Measurements from ENCODE around the gene JPT2.

Gene JPT2

DNA sequence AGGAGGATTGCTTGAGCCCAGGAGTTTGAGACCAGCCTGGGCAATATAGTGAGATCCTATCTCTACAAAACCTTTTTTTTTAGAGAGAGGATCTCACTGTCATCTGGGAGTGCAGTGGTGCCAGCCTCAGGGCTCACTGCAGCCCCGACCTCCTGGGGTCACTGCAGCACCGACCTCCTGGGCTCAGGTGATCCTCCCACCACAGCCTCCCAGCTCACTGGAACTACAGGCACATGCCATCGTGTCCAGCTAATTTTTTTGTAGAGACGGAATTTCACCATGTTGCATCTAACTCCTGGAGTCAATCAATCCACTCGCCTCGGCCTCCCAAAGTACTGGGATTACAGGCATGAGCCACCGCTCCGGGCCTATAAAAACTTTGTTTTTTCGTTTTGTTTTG is 43.3 kb downstream of the JPT2 start:
- H3K27me3 ChIP-seq (ENCODE audit: control insufficient read depth, low read length), result no peaks in the 10 kb centered on the region
- no peak for TF ChIP-seq EZH2phosphoT487 (IDR thresholded peaks at IDR 0.05; ENCODE audit: borderline replicate concordance, low read length)
- TF ChIP-seq, protein P1, sequence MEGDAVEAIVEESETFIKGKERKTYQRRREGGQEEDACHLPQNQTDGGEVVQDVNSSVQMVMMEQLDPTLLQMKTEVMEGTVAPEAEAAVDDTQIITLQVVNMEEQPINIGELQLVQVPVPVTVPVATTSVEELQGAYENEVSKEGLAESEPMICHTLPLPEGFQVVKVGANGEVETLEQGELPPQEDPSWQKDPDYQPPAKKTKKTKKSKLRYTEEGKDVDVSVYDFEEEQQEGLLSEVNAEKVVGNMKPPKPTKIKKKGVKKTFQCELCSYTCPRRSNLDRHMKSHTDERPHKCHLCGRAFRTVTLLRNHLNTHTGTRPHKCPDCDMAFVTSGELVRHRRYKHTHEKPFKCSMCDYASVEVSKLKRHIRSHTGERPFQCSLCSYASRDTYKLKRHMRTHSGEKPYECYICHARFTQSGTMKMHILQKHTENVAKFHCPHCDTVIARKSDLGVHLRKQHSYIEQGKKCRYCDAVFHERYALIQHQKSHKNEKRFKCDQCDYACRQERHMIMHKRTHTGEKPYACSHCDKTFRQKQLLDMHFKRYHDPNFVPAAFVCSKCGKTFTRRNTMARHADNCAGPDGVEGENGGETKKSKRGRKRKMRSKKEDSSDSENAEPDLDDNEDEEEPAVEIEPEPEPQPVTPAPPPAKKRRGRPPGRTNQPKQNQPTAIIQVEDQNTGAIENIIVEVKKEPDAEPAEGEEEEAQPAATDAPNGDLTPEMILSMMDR (IDR thresholded peaks at IDR 0.05; ENCODE audit: low read depth, low read length, poor library complexity, severe bottlenecking), result no peak
- peak overlapping the region; percentile 46; the same call in 1 of the 2 replicates for H3K4me2 ChIP-seq (ENCODE audit: low read length)
- peaks cover 14% of the 10 kb centered on the region for H3F3A ChIP-seq (ENCODE audit: control insufficient read depth, insufficient read depth)
- no peaks in the 10 kb centered on the region for H3K9me3 ChIP-seq (ENCODE audit: control insufficient read depth, insufficient read depth, low read length)
- no peaks in the 10 kb centered on the region for H3K9me2 ChIP-seq (replicated peaks; ENCODE audit: control insufficient read depth, low read length)
- H3K27ac ChIP-seq (ENCODE audit: low read depth, low read length), result no peak overlapping the region
- peaks cover 99% of the 10 kb centered on the region for H3K4me1 ChIP-seq (ENCODE audit: control insufficient read depth, low read length)
- H3K36me3 ChIP-seq (ENCODE audit: control insufficient read depth, low read length), result peaks cover 33% of the 10 kb centered on the region
- H4K20me1 ChIP-seq (ENCODE audit: control insufficient read depth, insufficient read depth, low read depth, low read length), result no peaks in the 10 kb centered on the region
- H3K4me3 ChIP-seq (ENCODE audit: low read length), result no peak overlapping the region
- H3K79me2 ChIP-seq (ENCODE audit: control insufficient read depth, low read length), result peaks cover 94% of the 10 kb centered on the region

DNA sequence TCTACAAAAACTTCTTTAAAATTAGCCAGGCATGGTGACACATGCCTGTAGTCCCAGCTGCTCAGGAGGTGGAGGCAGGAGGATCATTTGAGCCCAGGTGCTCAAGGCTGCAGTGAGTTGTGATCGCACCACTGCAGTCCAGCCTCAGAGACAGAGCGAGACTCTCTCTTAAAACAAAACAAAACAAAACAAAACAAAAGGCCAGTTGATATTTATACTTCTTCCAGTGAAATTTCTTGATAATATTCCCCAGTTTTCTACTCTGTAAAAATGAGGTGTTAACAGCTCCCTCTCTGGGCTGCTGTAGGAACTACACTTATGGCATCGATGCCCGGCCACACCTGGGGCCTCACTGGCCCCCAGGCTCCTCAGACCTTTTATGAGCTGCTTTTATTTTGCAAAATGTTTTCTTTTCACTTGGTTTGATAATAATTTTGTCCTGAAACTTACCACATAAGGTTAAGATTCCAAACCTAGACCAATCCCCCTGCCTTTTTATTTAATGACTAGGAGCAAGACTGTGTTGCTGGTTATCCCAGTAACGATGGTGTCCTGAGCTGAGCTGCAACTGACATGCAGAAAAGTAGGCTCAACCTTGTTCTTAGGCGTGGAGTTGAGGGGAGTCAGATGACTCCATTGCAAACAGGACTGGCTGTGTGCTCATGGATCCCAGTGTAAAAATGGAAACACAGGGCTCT is 45.5 kb downstream of the JPT2 start:
- no peaks in the 10 kb centered on the region for H4K20me1 ChIP-seq (ENCODE audit: control insufficient read depth, insufficient read depth, low read depth, low read length)
- TF ChIP-seq, protein P1 (IDR thresholded peaks at IDR 0.05; ENCODE audit: low read depth, low read length, poor library complexity, severe bottlenecking), result peak; percentile 78
- TF ChIP-seq EZH2phosphoT487 (IDR thresholded peaks at IDR 0.05; ENCODE audit: borderline replicate concordance, low read length), result no peak
- H3F3A ChIP-seq (ENCODE audit: control insufficient read depth, insufficient read depth), result peaks cover 9% of the 10 kb centered on the region
- peak overlapping the region; percentile 41 for H3K4me2 ChIP-seq (ENCODE audit: low read length)
- peak overlapping the region; percentile 67 for H3K27ac ChIP-seq (ENCODE audit: low read depth, low read length)
- peak overlapping the region; percentile 8 for H3K4me3 ChIP-seq (ENCODE audit: low read length)
- no peaks in the 10 kb centered on the region for H3K9me2 ChIP-seq (replicated peaks; ENCODE audit: control insufficient read depth, low read length)
- peaks cover 91% of the 10 kb centered on the region for H3K79me2 ChIP-seq (ENCODE audit: control insufficient read depth, low read length)
- H3K36me3 ChIP-seq (ENCODE audit: control insufficient read depth, low read length), result peaks cover 47% of the 10 kb centered on the region
- H3K27me3 ChIP-seq (ENCODE audit: control insufficient read depth, low read length), result no peaks in the 10 kb centered on the region
- no peaks in the 10 kb centered on the region for H3K9me3 ChIP-seq (ENCODE audit: control insufficient read depth, insufficient read depth, low read length)
- H3K4me1 ChIP-seq (ENCODE audit: control insufficient read depth, low read length), result peaks cover 78% of the 10 kb centered on the region

DNA sequence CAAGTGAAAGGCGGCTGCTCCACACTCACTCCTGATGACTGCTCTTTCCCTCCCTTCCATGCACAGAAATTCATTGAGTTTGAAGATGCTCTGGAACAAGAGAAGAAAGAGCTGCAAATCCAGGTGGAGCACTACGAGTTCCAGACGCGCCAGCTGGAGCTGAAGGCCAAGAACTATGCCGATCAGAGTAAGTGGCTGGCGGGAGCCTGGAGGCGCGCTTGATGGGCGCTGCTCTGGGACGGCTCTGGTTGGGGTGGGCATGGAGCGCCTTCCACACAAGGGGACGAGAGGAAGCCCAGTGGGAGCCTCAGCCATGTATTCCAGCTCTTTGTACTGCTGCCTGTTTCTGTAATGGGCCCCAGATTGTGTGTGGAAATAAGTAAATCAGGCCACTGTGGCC is 46.4 kb downstream of the JPT2 start:
- Histone ChIP-seq H3F3A (ENCODE audit: control insufficient read depth, insufficient read depth) (peaks cover 4% of the 10 kb centered on the region), H3K4me2 (ENCODE audit: low read length) (peak overlapping the region; percentile 41), H3K36me3 (ENCODE audit: control insufficient read depth, low read length) (peaks cover 53% of the 10 kb centered on the region), H4K20me1 (ENCODE audit: control insufficient read depth, insufficient read depth, low read depth, low read length) (no peaks in the 10 kb centered on the region), H3K27ac (ENCODE audit: low read depth, low read length) (peak overlapping the region; percentile 67), H3K27me3 (ENCODE audit: control insufficient read depth, low read length) (no peaks in the 10 kb centered on the region), H3K79me2 (ENCODE audit: control insufficient read depth, low read length) (peaks cover 87% of the 10 kb centered on the region), H3K4me1 (ENCODE audit: control insufficient read depth, low read length) (peaks cover 69% of the 10 kb centered on the region), H3K9me2 (replicated peaks; ENCODE audit: control insufficient read depth, low read length) (no peaks in the 10 kb centered on the region), H3K4me3 (ENCODE audit: low read length) (peak overlapping the region; percentile 13; the same call in 1 of the 2 replicates), H3K9me3 (ENCODE audit: control insufficient read depth, insufficient read depth, low read length) (no peaks in the 10 kb centered on the region)
- TF ChIP-seq, protein P1 (IDR thresholded peaks at IDR 0.05; ENCODE audit: low read depth, low read length, poor library complexity, severe bottlenecking), result no peak
- TF ChIP-seq EZH2phosphoT487 (IDR thresholded peaks at IDR 0.05; ENCODE audit: borderline replicate concordance, low read length), result no peak
